ENCODE data around the gene FADS2.

Gene FADS2

GRCh38 chr11:61792310-61793082, 35.6 kb upstream of the FADS2 start, which contains the start of the genes FEN1 and TMEM258:
FEN1 (plus strand) TSS chr11:61792911; CDS start chr11:61795362, 2,451 bp downstream.
TMEM258 (minus strand) TSS chr11:61792599; CDS start chr11:61792558, 41 bp downstream.
- DNase-seq, result peak; percentile 88 to 89
- peak; percentile 93 for ATAC-seq
- Mint-ChIP-seq H3K4me1 (peaks cover 74% of the 10 kb centered on the region), H3K4me3 (peak within 1 kb of the TSS; percentile 89 to 92), H3K27ac (peak within 1 kb of the TSS; percentile 98 to 100), H3K27me3 (no peaks in the 10 kb centered on the region), H3K9me3 (no peaks in the 10 kb centered on the region)

- Mint-ChIP-seq H3K4me1 (peaks cover 75% of the 10 kb centered on the region), H3K27ac (peak overlapping the region; percentile 98 to 100), H3K27me3 (no peaks in the 10 kb centered on the region), H3K4me3 (peak overlapping the region; percentile 89 to 92), H3K9me3 (no peaks in the 10 kb centered on the region)
- DNase-seq (no peak), ATAC-seq (peak; percentile 44)
These were observed 34.8 kb upstream of the FADS2 start for GRCh38 chr11:61793083-61793828.

- DNase-seq (no peak), ATAC-seq (no peak)
- Mint-ChIP-seq H3K9me3 (no peaks in the 10 kb centered on the region), H3K27ac (peak overlapping the region; percentile 27 to 92), H3K4me1 (peaks cover 75% of the 10 kb centered on the region), H3K4me3 (peak overlapping the region; percentile 89 to 92), H3K27me3 (no peaks in the 10 kb centered on the region)
These were observed 34.3 kb upstream of the FADS2 start for GRCh38 chr11:61793829-61794204.

- Mint-ChIP-seq H3K4me3 (peak overlapping the region; percentile 89 to 92), H3K4me1 (peaks cover 75% of the 10 kb centered on the region), H3K27ac (no peak overlapping the region)
These were observed 33.5 kb upstream of the FADS2 start for GRCh38 chr11:61794579-61794978.

GRCh38 chr11:61795459-61795858, 32.6 kb upstream of the FADS2 start:
- DNase-seq, result no peak
- Mint-ChIP-seq H3K27me3 (no peaks in the 10 kb centered on the region), H3K9me3 (no peaks in the 10 kb centered on the region), H3K27ac (no peak overlapping the region), H3K4me1 (peaks cover 66% of the 10 kb centered on the region), H3K4me3 (no peak overlapping the region)
- no peak for ATAC-seq

More at GRCh38 chr11:61794579-61794978, 33.5 kb upstream of the FADS2 start:
- no peak for ATAC-seq
- Mint-ChIP-seq H3K27me3 (no peaks in the 10 kb centered on the region), H3K9me3 (no peaks in the 10 kb centered on the region)
- DNase-seq, result no peak

- ATAC-seq (no peak), DNase-seq (no peak)
- Mint-ChIP-seq H3K27me3 (no peaks in the 10 kb centered on the region), H3K4me1 (peaks cover 66% of the 10 kb centered on the region), H3K4me3 (no peak overlapping the region), H3K27ac (no peak overlapping the region), H3K9me3 (no peaks in the 10 kb centered on the region)
These were observed 32.1 kb upstream of the FADS2 start for GRCh38 chr11:61795876-61796526.

GRCh38 chr11:61797263-61797944, 30.7 kb upstream of the FADS2 start:
- Mint-ChIP-seq H3K27ac (no peak overlapping the region), H3K9me3 (no peaks in the 10 kb centered on the region), H3K27me3 (no peaks in the 10 kb centered on the region), H3K4me1 (peaks cover 58% of the 10 kb centered on the region), H3K4me3 (no peak overlapping the region)
- no peak for ATAC-seq
- DNase-seq, result peak; percentile 58 to 60

- H3K27me3 Mint-ChIP-seq, result no peaks in the 10 kb centered on the region
These were observed 28.3 kb upstream of the FADS2 start for GRCh38 chr11:61799665-61800284.

GRCh38 chr11:61800331-61801281, 27.5 kb upstream of the FADS2 start:
- DNase-seq (no peak), ATAC-seq (no peak)
- Mint-ChIP-seq H3K9me3 (no peaks in the 10 kb centered on the region), H3K27me3 (no peaks in the 10 kb centered on the region), H3K4me3 (no peak overlapping the region), H3K4me1 (peaks cover 37% of the 10 kb centered on the region), H3K27ac (no peak overlapping the region)

More at GRCh38 chr11:61799665-61800284, 28.3 kb upstream of the FADS2 start:
- Mint-ChIP-seq H3K27ac (no peak overlapping the region), H3K9me3 (no peaks in the 10 kb centered on the region), H3K4me1 (peaks cover 44% of the 10 kb centered on the region), H3K4me3 (no peak overlapping the region)
- no peak for ATAC-seq
- DNase-seq, result no peak

GRCh38 chr11:61802605-61803004, 25.5 kb upstream of the FADS2 start:
- Mint-ChIP-seq H3K4me1 (peaks cover 18% of the 10 kb centered on the region), H3K4me3 (no peak overlapping the region), H3K27ac (peak overlapping the region in 1 of 2 donors; percentile 35), H3K27me3 (no peaks in the 10 kb centered on the region), H3K9me3 (no peaks in the 10 kb centered on the region)
- ATAC-seq, result no peak
- DNase-seq, result no peak

GRCh38 chr11:61803889-61804647, 24.0 kb upstream of the FADS2 start:
- no peak for ATAC-seq
- H3K27ac Mint-ChIP-seq, result peak overlapping the region in 1 of 2 donors; percentile 7
- peaks cover 10% of the 10 kb centered on the region for H3K4me1 Mint-ChIP-seq
- no peaks in the 10 kb centered on the region for H3K27me3 Mint-ChIP-seq
- H3K9me3 Mint-ChIP-seq, result no peaks in the 10 kb centered on the region
- H3K4me3 Mint-ChIP-seq, result no peak overlapping the region
- DNase-seq, result no peak

- Mint-ChIP-seq H3K4me3 (no peak overlapping the region), H3K4me1 (peaks cover 5% of the 10 kb centered on the region), H3K9me3 (no peaks in the 10 kb centered on the region), H3K27ac (peak overlapping the region in 1 of 2 donors; percentile 30), H3K27me3 (no peaks in the 10 kb centered on the region)
- no peak for DNase-seq
- ATAC-seq, result no peak
These were observed 23.0 kb upstream of the FADS2 start for GRCh38 chr11:61805146-61805545.

GRCh38 chr11:61806785-61807184, 21.3 kb upstream of the FADS2 start:
- no peak for DNase-seq
- Mint-ChIP-seq H3K4me1 (peaks cover 5% of the 10 kb centered on the region), H3K9me3 (no peaks in the 10 kb centered on the region), H3K4me3 (no peak overlapping the region), H3K27me3 (no peaks in the 10 kb centered on the region), H3K27ac (no peak overlapping the region)
- ATAC-seq, result no peak
